ENCODE measurements around the gene C22orf31.

- TF ChIP-seq POLR2A (IDR thresholded peaks at IDR 0.05; ENCODE audit: low read depth) (no peak), POLR2AphosphoS5 (IDR thresholded peaks at IDR 0.05) (no peak)
These were observed 18.7 kb upstream of the C22orf31 start for GRCh38 chr22:29080106-29080975.
